K562 (cell line): ENCODE results near the gene HEXIM2. TPM values are rescaled to one million over a fixed set of nuclear protein-coding genes. Genes with fewer than 3 reads are reported as not detected.

ENCODE experiments used
- FOXK1 ChIP-seq: sonication (generic); formaldehyde crosslinking; IDR thresholded peaks from 2 replicates; pipeline ENCODE4 v1.8.0; 2022; ENCODE audit warnings: missing genetic modification reagents, mild to moderate bottlenecking, borderline replicate concordance
- HNRNPL ChIP-seq: fragments of 200-400 bp; formaldehyde crosslinking; IDR thresholded peaks from 2 replicates; pipeline ENCODE4 v1.6.1; 2017; ENCODE audit warnings: low read depth, mild to moderate bottlenecking, low read length
- KDM1A ChIP-seq, 2 experiments: fragments of 450-650 bp; IDR thresholded peaks; 2 replicates each; pipeline ENCODE4 v1.6.1; 2016; ENCODE audit warnings: mild to moderate bottlenecking in 2 of 2
- RBM17 ChIP-seq: fragments of 200-400 bp; formaldehyde crosslinking; IDR thresholded peaks from 2 replicates; pipeline ENCODE4 v1.6.1; 2017; ENCODE audit warnings: low read depth, mild to moderate bottlenecking, low read length, borderline replicate concordance
- SPI1 ChIP-seq: IDR thresholded peaks from 2 replicates; pipeline ENCODE4 v1.6.1; 2011; ENCODE audit warnings: low read depth, low read length, control low read depth, borderline replicate concordance
- ZFPM2 ChIP-seq: fragments of 250-450 bp; sonication (Bioruptor Pico); IDR thresholded peaks from 2 replicates; pipeline ENCODE4 v1.5.1; 2022; ENCODE audit warnings: mild to moderate bottlenecking
- ZNF354B ChIP-seq: fragments of 250-450 bp; sonication (Bioruptor Pico); IDR thresholded peaks from 2 replicates; pipeline ENCODE4 v1.4.0; 2020
- ZNF586 ChIP-seq: fragments of 450-650 bp; formaldehyde crosslinking; conservative IDR thresholded peaks from 2 replicates; pipeline ENCODE4 v1.4.0; 2020; ENCODE audit warnings: mild to moderate bottlenecking, moderate library complexity
- polyA plus RNA-seq, 8 experiments: library from polyadenylated mRNA; depleted of rRNA in 4 of 8; stranded (reverse) in 5 of 8; unstranded in 3 of 8; fragments of >200 nt; fragmentation: Nextera tagmentation in 2 of 8; fragmentation: Illumina TruSeq in 1 of 8; extraction: Ambion mirVana in 2 of 8; extraction: Trizol in 1 of 8; gene quantifications; 2 replicates each; pipeline versions ENCODE4 v1.2.1 to v1.2.3, GENCODE V29; 2011 to 2014; ENCODE audit warnings: inconsistent platforms in 1 of 8, missing spikeins in 1 of 8
- total RNA-seq, 7 experiments: library from RNA; depleted of rRNA in 6 of 7; stranded (reverse); fragments of >200 nt in 6 of 7; fragmentation: Illumina TruSeq in 2 of 7; extraction: Trizol in 2 of 7; gene quantifications; 2 replicates each; pipeline versions ENCODE4 v1.2.1 to v1.2.3, GENCODE V29; 2011 to 2021; ENCODE audit warnings: low replicate concordance in 1 of 7
- TF ChIP-seq, protein P1 (sequence below): fragments of 250-450 bp; sonication (Bioruptor Pico); IDR thresholded peaks from 2 replicates; pipeline ENCODE4 v1.8.0; 2022; ENCODE audit warnings: inconsistent platforms, mild to moderate bottlenecking, moderate library complexity, borderline replicate concordance
- TF ChIP-seq, protein P2 (sequence below): sonication (generic); formaldehyde crosslinking; IDR thresholded peaks from 2 replicates; pipeline ENCODE4 v1.8.0; 2022; ENCODE audit warnings: mild to moderate bottlenecking, missing genetic modification reagents
- TF ChIP-seq, protein P3 (sequence below): IDR thresholded peaks from 2 replicates; pipeline ENCODE4 v1.6.1; 2011; ENCODE audit not compliant: insufficient read length; ENCODE audit errors: extremely low read depth
- TF ChIP-seq, protein P4 (sequence below), 3 experiments: fragments of 200-800 bp in 1 of 3; fragments of 250-450 bp in 1 of 3; fragments of 450-650 bp in 1 of 3; sonication (Bioruptor Pico) in 1 of 3; sonication (Bioruptor generic) in 1 of 3; formaldehyde crosslinking in 1 of 3; IDR thresholded peaks; 2 replicates each; pipeline versions ENCODE4 v1.6.1 to v1.8.0; 2016 to 2022; ENCODE audit warnings: mild to moderate bottlenecking in 2 of 3, missing genetic modification characterization in 2 of 3, missing compliant biosample characterization in 1 of 3, moderate library complexity in 1 of 3

HEXIM2 gene
- total and polyA plus RNA-seq, 9 of the 15 experiments (the other 6 are each of a cell fraction or from before 2014, with no cell fraction given), result 0.69 to 3.4 (median 1.1) TPM; not detected in 2

DNA sequence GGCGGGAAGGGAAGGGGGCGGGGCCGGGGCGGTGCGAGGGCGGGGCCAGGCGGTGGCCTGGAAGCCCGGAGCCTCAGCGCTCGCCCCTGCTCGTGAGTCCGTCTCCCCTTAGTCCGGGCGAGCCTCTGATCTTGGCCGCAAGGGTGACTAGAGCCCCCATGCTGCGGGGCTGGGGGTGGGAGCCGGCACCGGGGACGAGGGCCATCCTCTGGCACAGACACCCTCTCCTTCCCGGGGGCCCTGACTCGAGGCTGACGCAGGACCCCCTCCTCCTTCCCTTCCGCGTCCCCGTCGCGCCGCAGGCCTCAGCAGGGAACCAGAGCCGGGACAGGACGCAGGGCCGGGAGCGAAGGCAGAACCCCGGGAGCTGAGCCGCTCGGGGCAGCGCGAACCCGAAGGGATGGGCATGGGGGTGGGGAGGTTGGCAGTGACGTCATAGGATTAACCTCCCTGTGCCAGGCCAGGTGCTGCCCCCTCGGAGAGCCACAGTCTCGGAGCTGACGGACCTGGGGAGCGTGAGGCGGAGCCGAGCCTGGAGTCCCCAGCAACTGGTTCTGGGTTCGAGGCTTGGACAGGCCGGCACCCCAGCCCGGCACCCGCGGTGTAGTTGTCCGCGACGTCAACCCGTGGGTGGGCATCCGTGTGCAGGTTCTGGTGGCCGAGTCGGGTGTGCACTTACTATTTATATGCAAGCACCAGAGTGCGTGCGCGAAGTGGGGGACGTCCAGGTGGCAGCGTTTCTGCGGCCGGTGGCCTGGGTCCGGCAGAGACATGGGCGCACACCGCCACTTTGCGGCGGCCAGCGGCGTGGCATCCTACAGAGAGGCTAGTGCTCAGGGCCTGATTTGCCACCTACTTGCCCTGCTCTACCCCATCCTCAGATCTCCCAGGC, 28.9 kb upstream of the HEXIM2 start (continued):
- TF ChIP-seq SPI1, result no peak
- no peak for TF ChIP-seq KDM1A (IDR thresholded peaks at IDR 0.05)
- TF ChIP-seq ZNF586, result no peak
- no peak for TF ChIP-seq RBM17
- no peak for TF ChIP-seq FOXK1 (CRISPR knock-in tag)
- TF ChIP-seq, protein P1, sequence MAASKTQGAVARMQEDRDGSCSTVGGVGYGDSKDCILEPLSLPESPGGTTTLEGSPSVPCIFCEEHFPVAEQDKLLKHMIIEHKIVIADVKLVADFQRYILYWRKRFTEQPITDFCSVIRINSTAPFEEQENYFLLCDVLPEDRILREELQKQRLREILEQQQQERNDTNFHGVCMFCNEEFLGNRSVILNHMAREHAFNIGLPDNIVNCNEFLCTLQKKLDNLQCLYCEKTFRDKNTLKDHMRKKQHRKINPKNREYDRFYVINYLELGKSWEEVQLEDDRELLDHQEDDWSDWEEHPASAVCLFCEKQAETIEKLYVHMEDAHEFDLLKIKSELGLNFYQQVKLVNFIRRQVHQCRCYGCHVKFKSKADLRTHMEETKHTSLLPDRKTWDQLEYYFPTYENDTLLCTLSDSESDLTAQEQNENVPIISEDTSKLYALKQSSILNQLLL (CRISPR knock-in tag), result no peak
- TF ChIP-seq, protein P2, sequence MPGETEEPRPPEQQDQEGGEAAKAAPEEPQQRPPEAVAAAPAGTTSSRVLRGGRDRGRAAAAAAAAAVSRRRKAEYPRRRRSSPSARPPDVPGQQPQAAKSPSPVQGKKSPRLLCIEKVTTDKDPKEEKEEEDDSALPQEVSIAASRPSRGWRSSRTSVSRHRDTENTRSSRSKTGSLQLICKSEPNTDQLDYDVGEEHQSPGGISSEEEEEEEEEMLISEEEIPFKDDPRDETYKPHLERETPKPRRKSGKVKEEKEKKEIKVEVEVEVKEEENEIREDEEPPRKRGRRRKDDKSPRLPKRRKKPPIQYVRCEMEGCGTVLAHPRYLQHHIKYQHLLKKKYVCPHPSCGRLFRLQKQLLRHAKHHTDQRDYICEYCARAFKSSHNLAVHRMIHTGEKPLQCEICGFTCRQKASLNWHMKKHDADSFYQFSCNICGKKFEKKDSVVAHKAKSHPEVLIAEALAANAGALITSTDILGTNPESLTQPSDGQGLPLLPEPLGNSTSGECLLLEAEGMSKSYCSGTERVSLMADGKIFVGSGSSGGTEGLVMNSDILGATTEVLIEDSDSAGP (CRISPR knock-in tag), result no peak
- TF ChIP-seq, protein P3, sequence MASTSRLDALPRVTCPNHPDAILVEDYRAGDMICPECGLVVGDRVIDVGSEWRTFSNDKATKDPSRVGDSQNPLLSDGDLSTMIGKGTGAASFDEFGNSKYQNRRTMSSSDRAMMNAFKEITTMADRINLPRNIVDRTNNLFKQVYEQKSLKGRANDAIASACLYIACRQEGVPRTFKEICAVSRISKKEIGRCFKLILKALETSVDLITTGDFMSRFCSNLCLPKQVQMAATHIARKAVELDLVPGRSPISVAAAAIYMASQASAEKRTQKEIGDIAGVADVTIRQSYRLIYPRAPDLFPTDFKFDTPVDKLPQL, result no peak
- TF ChIP-seq HNRNPL, result peak; percentile 80
- no peak for TF ChIP-seq ZNF354B (CRISPR knock-in tag)
- TF ChIP-seq, protein P4, sequence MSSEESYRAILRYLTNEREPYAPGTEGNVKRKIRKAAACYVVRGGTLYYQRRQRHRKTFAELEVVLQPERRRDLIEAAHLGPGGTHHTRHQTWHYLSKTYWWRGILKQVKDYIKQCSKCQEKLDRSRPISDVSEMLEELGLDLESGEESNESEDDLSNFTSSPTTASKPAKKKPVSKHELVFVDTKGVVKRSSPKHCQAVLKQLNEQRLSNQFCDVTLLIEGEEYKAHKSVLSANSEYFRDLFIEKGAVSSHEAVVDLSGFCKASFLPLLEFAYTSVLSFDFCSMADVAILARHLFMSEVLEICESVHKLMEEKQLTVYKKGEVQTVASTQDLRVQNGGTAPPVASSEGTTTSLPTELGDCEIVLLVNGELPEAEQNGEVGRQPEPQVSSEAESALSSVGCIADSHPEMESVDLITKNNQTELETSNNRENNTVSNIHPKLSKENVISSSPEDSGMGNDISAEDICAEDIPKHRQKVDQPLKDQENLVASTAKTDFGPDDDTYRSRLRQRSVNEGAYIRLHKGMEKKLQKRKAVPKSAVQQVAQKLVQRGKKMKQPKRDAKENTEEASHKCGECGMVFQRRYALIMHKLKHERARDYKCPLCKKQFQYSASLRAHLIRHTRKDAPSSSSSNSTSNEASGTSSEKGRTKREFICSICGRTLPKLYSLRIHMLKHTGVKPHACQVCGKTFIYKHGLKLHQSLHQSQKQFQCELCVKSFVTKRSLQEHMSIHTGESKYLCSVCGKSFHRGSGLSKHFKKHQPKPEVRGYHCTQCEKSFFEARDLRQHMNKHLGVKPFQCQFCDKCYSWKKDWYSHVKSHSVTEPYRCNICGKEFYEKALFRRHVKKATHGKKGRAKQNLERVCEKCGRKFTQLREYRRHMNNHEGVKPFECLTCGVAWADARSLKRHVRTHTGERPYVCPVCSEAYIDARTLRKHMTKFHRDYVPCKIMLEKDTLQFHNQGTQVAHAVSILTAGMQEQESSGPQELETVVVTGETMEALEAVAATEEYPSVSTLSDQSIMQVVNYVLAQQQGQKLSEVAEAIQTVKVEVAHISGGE (CRISPR knock-in tag; IDR thresholded peaks at IDR 0.05), result 0 out of 6 replicates have a peak, but pooled peaks of 1 of the 3 experiments have one; percentile 52
- TF ChIP-seq ZFPM2 (CRISPR knock-in tag), result no peak
